NB4 (cell line): ENCODE results near the gene SENP7.

ENCODE experiments used
- DNase-seq: peaks from one replicate; pipeline ENCODE4 v3.0.0; 2010; ENCODE audit warnings: low read depth
- H3K4me3 ChIP-seq: one replicate; pipeline ENCODE4 v1.5.1; 2011; ENCODE audit warnings: mild to moderate bottlenecking, low read depth, low read length, moderate library complexity
- CTCF ChIP-seq: IDR thresholded peaks from one replicate; pipeline ENCODE4 v1.5.1; 2012; ENCODE audit warnings: low read depth, low read length
- MAX ChIP-seq: IDR thresholded peaks from 2 replicates; pipeline ENCODE4 v1.6.1; 2011; ENCODE audit warnings: low read depth, low read length
- MYC ChIP-seq: IDR thresholded peaks from 2 replicates; pipeline ENCODE4 v1.6.1; 2011; ENCODE audit warnings: low read depth, low read length
- POLR2A ChIP-seq: IDR thresholded peaks from 2 replicates; pipeline ENCODE4 v1.6.1; 2011; ENCODE audit warnings: mild to moderate bottlenecking; ENCODE audit not compliant: insufficient read length; ENCODE audit errors: extremely low read depth

SENP7 gene

GRCh38 chr3:101527906-101528305 lies 14.9 kb upstream of the SENP7 start:
- DNase-seq = no peak
- no peak for TF ChIP-seq MAX
- no peak for TF ChIP-seq CTCF
- no peak for TF ChIP-seq MYC
- no peak for TF ChIP-seq POLR2A
- H3K4me3 ChIP-seq = no peak overlapping the region

- no peak overlapping the region for H3K4me3 ChIP-seq
- DNase-seq = no peak
- TF ChIP-seq MYC (no peak), CTCF (no peak)
Measured at GRCh38 chr3:101527441-101527840, 14.4 kb upstream of the SENP7 start.

GRCh38 chr3:101521211-101521701 lies 8.2 kb upstream of the SENP7 start:
- no peak overlapping the region for H3K4me3 ChIP-seq
- TF ChIP-seq MAX (no peak), POLR2A (no peak), MYC (no peak), CTCF (no peak)
- no peak for DNase-seq

GRCh38 chr3:101519685-101520365 lies 6.8 kb upstream of the SENP7 start:
- no peak for DNase-seq
- H3K4me3 ChIP-seq = no peak overlapping the region
- no peak for TF ChIP-seq POLR2A
- no peak for TF ChIP-seq MYC
- TF ChIP-seq MAX = no peak
- no peak for TF ChIP-seq CTCF

GRCh38 chr3:101518421-101518871 lies 5.4 kb upstream of the SENP7 start:
- no peak for DNase-seq
- TF ChIP-seq CTCF (no peak), MAX (no peak), POLR2A (no peak), MYC (no peak)

More at GRCh38 chr3:101518421-101518871, 5.4 kb upstream of the SENP7 start:
- H3K4me3 ChIP-seq = no peak overlapping the region
